ENCODE measurements around the gene C1GALT1. TPM values are rescaled to one million over a fixed set of nuclear protein-coding genes. Genes with fewer than 3 reads are reported as not detected.

Gene C1GALT1
- total and polyA plus RNA-seq, 2 experiments from 2014 or later: 58.2 to 203 TPM

DNA sequence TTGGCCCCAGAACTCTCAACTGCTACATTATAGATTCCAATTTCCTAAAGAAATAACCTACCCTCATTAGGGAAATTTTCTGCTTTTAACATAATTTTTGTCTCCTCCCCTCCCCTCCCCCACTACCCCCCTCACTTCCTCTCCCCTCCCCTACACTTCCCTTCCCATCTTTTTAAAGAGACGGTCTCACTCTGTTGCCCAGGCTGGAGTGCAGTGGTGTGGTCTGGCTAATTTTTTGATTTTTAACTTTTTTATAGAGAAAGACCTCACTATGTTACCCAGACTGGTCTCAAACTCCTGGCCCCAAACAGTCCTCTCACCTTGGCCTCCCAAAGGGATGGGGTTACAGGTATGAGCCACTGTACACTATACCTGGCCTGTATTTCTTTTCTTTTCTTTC, 30.5 kb upstream of the C1GALT1 start (continued):
- TF ChIP-seq, protein P1, sequence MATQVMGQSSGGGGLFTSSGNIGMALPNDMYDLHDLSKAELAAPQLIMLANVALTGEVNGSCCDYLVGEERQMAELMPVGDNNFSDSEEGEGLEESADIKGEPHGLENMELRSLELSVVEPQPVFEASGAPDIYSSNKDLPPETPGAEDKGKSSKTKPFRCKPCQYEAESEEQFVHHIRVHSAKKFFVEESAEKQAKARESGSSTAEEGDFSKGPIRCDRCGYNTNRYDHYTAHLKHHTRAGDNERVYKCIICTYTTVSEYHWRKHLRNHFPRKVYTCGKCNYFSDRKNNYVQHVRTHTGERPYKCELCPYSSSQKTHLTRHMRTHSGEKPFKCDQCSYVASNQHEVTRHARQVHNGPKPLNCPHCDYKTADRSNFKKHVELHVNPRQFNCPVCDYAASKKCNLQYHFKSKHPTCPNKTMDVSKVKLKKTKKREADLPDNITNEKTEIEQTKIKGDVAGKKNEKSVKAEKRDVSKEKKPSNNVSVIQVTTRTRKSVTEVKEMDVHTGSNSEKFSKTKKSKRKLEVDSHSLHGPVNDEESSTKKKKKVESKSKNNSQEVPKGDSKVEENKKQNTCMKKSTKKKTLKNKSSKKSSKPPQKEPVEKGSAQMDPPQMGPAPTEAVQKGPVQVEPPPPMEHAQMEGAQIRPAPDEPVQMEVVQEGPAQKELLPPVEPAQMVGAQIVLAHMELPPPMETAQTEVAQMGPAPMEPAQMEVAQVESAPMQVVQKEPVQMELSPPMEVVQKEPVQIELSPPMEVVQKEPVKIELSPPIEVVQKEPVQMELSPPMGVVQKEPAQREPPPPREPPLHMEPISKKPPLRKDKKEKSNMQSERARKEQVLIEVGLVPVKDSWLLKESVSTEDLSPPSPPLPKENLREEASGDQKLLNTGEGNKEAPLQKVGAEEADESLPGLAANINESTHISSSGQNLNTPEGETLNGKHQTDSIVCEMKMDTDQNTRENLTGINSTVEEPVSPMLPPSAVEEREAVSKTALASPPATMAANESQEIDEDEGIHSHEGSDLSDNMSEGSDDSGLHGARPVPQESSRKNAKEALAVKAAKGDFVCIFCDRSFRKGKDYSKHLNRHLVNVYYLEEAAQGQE (IDR thresholded peaks at IDR 0.05; ENCODE audit: unreplicated experiment): no peak
- TF ChIP-seq, protein P2, sequence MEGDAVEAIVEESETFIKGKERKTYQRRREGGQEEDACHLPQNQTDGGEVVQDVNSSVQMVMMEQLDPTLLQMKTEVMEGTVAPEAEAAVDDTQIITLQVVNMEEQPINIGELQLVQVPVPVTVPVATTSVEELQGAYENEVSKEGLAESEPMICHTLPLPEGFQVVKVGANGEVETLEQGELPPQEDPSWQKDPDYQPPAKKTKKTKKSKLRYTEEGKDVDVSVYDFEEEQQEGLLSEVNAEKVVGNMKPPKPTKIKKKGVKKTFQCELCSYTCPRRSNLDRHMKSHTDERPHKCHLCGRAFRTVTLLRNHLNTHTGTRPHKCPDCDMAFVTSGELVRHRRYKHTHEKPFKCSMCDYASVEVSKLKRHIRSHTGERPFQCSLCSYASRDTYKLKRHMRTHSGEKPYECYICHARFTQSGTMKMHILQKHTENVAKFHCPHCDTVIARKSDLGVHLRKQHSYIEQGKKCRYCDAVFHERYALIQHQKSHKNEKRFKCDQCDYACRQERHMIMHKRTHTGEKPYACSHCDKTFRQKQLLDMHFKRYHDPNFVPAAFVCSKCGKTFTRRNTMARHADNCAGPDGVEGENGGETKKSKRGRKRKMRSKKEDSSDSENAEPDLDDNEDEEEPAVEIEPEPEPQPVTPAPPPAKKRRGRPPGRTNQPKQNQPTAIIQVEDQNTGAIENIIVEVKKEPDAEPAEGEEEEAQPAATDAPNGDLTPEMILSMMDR (conservative IDR thresholded peaks at IDR 0.05; ENCODE audit: low read depth in 2 of 2): no peak
- TF ChIP-seq NANOG (IDR thresholded peaks at IDR 0.05; ENCODE audit: borderline replicate concordance) (no peak), EZH2phosphoT487 (IDR thresholded peaks at IDR 0.05; ENCODE audit: unreplicated experiment) (no peak)

DNA sequence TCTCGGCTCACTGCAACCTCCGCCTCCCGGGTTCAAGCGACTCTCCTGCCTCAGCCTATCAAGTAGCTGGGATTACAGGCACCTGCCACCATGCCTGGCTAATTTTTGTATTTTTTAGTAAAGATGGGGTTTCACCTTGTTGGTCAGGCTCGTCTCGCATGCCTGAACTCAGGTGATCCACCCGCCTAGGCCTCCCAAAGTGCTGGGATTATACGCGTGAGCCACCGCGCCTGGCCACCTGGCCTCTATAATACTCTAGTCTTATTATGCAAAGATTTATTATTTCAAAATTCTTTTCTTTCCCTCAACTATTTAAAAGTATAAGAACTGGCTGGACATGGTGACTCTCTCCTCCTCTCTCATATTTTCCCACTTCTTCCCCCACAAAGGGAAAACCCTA, 30.0 kb upstream of the C1GALT1 start:
- DNase-seq (ENCODE audit: low spot score) (no peak), ATAC-seq (no peak)
- no peak overlapping the region for H3K4me2 ChIP-seq
- Mint-ChIP-seq H3K27me3 (ENCODE audit: insufficient read depth, low read depth, poor library complexity) (peaks cover 2% of the 10 kb centered on the region), H3K4me1 (no peaks in the 10 kb centered on the region), H3K4me3 (no peak overlapping the region), H3K9me3 (peaks cover 28% of the 10 kb centered on the region), H3K27ac (no peak overlapping the region), H3K36me3 (ENCODE audit: low read depth) (peaks cover 24% of the 10 kb centered on the region)
- H3K36me3 ChIP-seq (ENCODE audit: insufficient read depth): no peaks in the 10 kb centered on the region
- H3K27ac ChIP-seq (ENCODE audit: low read depth): no peak overlapping the region
- H2AFZ ChIP-seq: no peak overlapping the region
- H3K4me1 ChIP-seq (ENCODE audit: insufficient read depth): no peaks in the 10 kb centered on the region
- H4K20me1 ChIP-seq (replicated peaks; ENCODE audit: insufficient read depth): no peaks in the 10 kb centered on the region
- no peaks in the 10 kb centered on the region for H3K79me2 ChIP-seq (replicated peaks; ENCODE audit: insufficient read depth)
- no peaks in the 10 kb centered on the region for H3F3A ChIP-seq (replicated peaks; ENCODE audit: low read depth)
- no peak overlapping the region for H3K4me3 ChIP-seq
- no peaks in the 10 kb centered on the region for H3K27me3 ChIP-seq (ENCODE audit: insufficient read depth)
- H3K9me2 ChIP-seq (ENCODE audit: insufficient read depth): 0 out of 2 replicates have a peak, but pooled peaks cover 3% of the 10 kb centered on the region
- TF ChIP-seq, protein P2 (conservative IDR thresholded peaks at IDR 0.05; ENCODE audit: low read depth in 2 of 2): no peak
- TF ChIP-seq JUNB (IDR thresholded peaks at IDR 0.05; ENCODE audit: unreplicated experiment) (no peak), ZNF114 (CRISPR knock-in tag; IDR thresholded peaks at IDR 0.05) (no peak), CREB1 (CRISPR knock-in tag; IDR thresholded peaks at IDR 0.05; ENCODE audit: low read depth) (no peak), EZH2 (IDR thresholded peaks at IDR 0.05; ENCODE audit: low read depth, unreplicated experiment) (no peak), NANOG (IDR thresholded peaks at IDR 0.05; ENCODE audit: borderline replicate concordance) (no peak), STAT1 (IDR thresholded peaks at IDR 0.05; ENCODE audit: unreplicated experiment) (no peak), ZNF331 (CRISPR knock-in tag; IDR thresholded peaks at IDR 0.05; ENCODE audit: low read depth) (no peak)
- TF ChIP-seq, protein P3, sequence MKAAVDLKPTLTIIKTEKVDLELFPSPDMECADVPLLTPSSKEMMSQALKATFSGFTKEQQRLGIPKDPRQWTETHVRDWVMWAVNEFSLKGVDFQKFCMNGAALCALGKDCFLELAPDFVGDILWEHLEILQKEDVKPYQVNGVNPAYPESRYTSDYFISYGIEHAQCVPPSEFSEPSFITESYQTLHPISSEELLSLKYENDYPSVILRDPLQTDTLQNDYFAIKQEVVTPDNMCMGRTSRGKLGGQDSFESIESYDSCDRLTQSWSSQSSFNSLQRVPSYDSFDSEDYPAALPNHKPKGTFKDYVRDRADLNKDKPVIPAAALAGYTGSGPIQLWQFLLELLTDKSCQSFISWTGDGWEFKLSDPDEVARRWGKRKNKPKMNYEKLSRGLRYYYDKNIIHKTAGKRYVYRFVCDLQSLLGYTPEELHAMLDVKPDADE (IDR thresholded peaks at IDR 0.05): no peak
